ENCODE measurements around the gene NEBL. TPM values are rescaled to one million over a fixed set of nuclear protein-coding genes. Genes with fewer than 3 reads are reported as not detected.

Gene NEBL
- total RNA-seq, 4 donors from 2014 or later: 6.0 to 14.0 (median 12.1) TPM

DNA sequence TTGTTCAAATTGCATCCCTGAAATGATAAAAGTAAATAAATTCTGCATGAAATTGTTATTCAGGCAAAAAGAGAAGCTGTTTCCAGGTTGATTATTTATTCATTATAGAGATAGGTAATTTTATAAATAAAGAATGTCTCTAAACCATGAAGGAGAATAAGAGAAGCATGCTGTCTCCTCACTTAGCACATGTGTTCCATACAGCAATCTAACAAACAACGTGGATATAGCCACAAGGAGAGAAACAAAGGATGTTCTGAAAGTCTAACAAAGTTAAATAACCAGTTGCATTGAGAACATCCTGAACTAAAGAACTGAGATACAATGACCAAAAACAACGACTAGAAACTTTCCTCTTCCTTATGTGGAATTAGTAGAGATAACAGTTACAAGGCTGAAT, 50.8 kb downstream of the NEBL start:
- Histone ChIP-seq H3K27ac (no peak overlapping the region), H3K4me1 (no peaks in the 10 kb centered on the region), H3K9me3 (no peaks in the 10 kb centered on the region), H3K27me3 (no peaks in the 10 kb centered on the region), H3K36me3 (no peaks in the 10 kb centered on the region), H3K4me3 (no peak overlapping the region)
- in situ Hi-C loops (cut with MboI; ENCODE audit: low pct_ligation_motif_present in 1 of 4, low pct_unique_long_range_greater_than_20kb in 1 of 4, low sequenced_read_pairs in 3 of 4): no loop called here
- 56 to 69% methylated on average over 2 of the region's 2 CpGs for WGBS, 2 donors (ENCODE audit: low coverage in 1 of 2)
- DNase-seq: no peak
- intact Hi-C loops (cut with DNase I; ENCODE audit: low total_unique reads): no loop called here
- no peak for TF ChIP-seq POLR2A (IDR thresholded peaks at IDR 0.05)
- TF ChIP-seq EP300 (IDR thresholded peaks at IDR 0.05; ENCODE audit: low read depth): no peak
- TF ChIP-seq, protein P1, sequence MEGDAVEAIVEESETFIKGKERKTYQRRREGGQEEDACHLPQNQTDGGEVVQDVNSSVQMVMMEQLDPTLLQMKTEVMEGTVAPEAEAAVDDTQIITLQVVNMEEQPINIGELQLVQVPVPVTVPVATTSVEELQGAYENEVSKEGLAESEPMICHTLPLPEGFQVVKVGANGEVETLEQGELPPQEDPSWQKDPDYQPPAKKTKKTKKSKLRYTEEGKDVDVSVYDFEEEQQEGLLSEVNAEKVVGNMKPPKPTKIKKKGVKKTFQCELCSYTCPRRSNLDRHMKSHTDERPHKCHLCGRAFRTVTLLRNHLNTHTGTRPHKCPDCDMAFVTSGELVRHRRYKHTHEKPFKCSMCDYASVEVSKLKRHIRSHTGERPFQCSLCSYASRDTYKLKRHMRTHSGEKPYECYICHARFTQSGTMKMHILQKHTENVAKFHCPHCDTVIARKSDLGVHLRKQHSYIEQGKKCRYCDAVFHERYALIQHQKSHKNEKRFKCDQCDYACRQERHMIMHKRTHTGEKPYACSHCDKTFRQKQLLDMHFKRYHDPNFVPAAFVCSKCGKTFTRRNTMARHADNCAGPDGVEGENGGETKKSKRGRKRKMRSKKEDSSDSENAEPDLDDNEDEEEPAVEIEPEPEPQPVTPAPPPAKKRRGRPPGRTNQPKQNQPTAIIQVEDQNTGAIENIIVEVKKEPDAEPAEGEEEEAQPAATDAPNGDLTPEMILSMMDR (IDR thresholded peaks at IDR 0.05): no peak

DNA sequence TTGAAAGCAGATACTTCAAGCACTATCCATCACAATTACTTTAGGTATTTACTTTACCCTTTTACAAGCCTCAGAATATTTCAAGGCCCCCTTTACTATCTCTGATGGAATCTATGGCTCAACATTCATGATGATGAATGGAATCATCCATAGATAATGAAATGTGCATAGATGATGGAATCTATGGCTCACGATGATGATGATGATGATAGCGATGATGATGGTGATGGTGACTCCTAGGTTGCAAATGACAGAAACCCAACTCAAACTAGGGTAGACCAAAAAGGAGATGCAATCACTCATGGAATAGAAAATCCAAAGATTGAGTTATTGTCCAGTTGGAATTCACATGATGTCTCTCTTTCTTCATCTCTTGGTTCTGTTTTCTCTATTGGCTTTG, 55.7 kb downstream of the NEBL start:
- H3K4me3 ChIP-seq: no peak overlapping the region

DNA sequence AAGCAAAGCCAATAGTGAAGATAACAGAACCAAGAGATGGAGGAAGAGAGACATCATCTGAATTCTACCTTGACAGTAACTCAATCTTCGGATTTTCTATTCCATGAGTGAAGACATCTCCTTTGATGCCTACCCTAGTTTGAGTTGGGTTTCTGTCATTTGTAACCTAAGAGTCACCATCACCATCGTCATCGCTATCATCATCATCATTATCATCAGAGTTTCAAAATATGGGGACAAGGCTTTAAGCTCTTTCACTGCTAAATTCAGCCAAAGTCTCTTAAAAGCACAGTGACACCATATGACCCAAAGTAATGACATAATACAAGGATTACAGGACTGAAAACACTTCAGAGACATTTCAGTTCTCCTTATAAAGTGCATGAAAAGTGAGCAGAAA, 57.2 kb downstream of the NEBL start:
- H3K4me1 ChIP-seq: no peaks in the 10 kb centered on the region
- H3K4me3 ChIP-seq: no peak overlapping the region
- intact Hi-C loops (cut with DNase I; ENCODE audit: low total_unique reads) (no loop called here), in situ Hi-C loops (cut with MboI; ENCODE audit: low pct_ligation_motif_present in 1 of 4, low pct_unique_long_range_greater_than_20kb in 1 of 4, low sequenced_read_pairs in 3 of 4) (no loop called here)
- peaks cover 0 to 5% of the 10 kb centered on the region in 2 donors for H3K9me3 ChIP-seq
- H3K27ac ChIP-seq: no peak overlapping the region
- 90 to 91% methylated on average over 3 of the region's 3 CpGs for WGBS, 2 donors (ENCODE audit: low coverage in 1 of 2)
- DNase-seq: no peak
- TF ChIP-seq POLR2A (IDR thresholded peaks at IDR 0.05): no peak
- no peak for TF ChIP-seq POLR2AphosphoS5 (IDR thresholded peaks at IDR 0.05)
- TF ChIP-seq, protein P1 (IDR thresholded peaks at IDR 0.05): no peak
- no peak for TF ChIP-seq EP300 (IDR thresholded peaks at IDR 0.05; ENCODE audit: low read depth)
- H3K27me3 ChIP-seq: no peaks in the 10 kb centered on the region
- no peaks in the 10 kb centered on the region for H3K36me3 ChIP-seq

More for the DNA sequence above, 55.7 kb downstream of the NEBL start:
- no peaks in the 10 kb centered on the region for H3K27me3 ChIP-seq
- no peak for DNase-seq
- H3K4me1 ChIP-seq: no peaks in the 10 kb centered on the region
- H3K27ac ChIP-seq: no peak overlapping the region
- H3K36me3 ChIP-seq: no peaks in the 10 kb centered on the region
- WGBS, 2 donors (ENCODE audit: low coverage in 1 of 2): 82 to 96% methylated on average over 2 of the region's 2 CpGs
- peaks cover 0 to 5% of the 10 kb centered on the region in 2 donors for H3K9me3 ChIP-seq
- intact Hi-C loops (cut with DNase I; ENCODE audit: low total_unique reads): no loop called here
- TF ChIP-seq POLR2A (IDR thresholded peaks at IDR 0.05) (no peak), EP300 (IDR thresholded peaks at IDR 0.05; ENCODE audit: low read depth) (no peak), POLR2AphosphoS5 (IDR thresholded peaks at IDR 0.05) (no peak)
- TF ChIP-seq, protein P1 (IDR thresholded peaks at IDR 0.05): no peak
- in situ Hi-C loops (cut with MboI; ENCODE audit: low pct_ligation_motif_present in 1 of 4, low pct_unique_long_range_greater_than_20kb in 1 of 4, low sequenced_read_pairs in 3 of 4): no loop called here

DNA sequence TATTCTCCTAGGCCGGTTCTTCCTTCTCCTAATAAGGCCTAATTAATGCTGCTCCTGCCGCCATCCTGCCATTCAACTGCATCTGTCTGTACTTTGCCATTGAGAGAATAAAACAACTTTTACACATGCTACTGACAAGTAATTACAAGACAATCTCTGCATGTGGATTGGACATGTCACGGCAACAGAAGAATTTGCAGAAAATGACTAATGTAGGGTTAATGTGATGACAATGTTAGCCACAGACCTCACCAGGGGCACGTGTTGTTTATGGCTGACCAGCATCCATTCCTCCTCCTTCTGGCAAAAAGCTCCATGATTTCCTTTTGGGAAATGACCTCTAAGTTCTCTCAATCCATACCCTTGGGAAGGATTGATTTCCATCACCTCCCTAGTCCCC, 58.0 kb downstream of the NEBL start:
- Histone ChIP-seq H3K36me3 (no peaks in the 10 kb centered on the region), H3K27me3 (no peaks in the 10 kb centered on the region), H3K27ac (no peak overlapping the region), H3K4me1 (no peaks in the 10 kb centered on the region), H3K9me3 (peaks cover 0 to 5% of the 10 kb centered on the region in 2 donors), H3K4me3 (no peak overlapping the region)
- intact Hi-C loops (cut with DNase I; ENCODE audit: low total_unique reads): no loop called here
- 88 to 100% methylated on average over 2 to 4 of the region's 4 CpGs for WGBS, 2 donors (ENCODE audit: low coverage in 1 of 2)
- in situ Hi-C loops (cut with MboI; ENCODE audit: low pct_ligation_motif_present in 1 of 4, low pct_unique_long_range_greater_than_20kb in 1 of 4, low sequenced_read_pairs in 3 of 4): no loop called here
- TF ChIP-seq EP300 (IDR thresholded peaks at IDR 0.05; ENCODE audit: low read depth) (no peak), POLR2AphosphoS5 (IDR thresholded peaks at IDR 0.05) (no peak), POLR2A (IDR thresholded peaks at IDR 0.05) (no peak)
- TF ChIP-seq, protein P1 (IDR thresholded peaks at IDR 0.05): no peak
- no peak for DNase-seq

Data from transverse colon (tissue), 4 donors.